Stimulated activated CD4-positive, alpha-beta T cell treated with anti-CD3 and anti-CD28 coated beads, Interleukin-12 subunit alpha, Interleukin-12 subunit beta, amount 100 ng/mL, for 48 hours (primary cell): ENCODE measurements around the gene P2RY11.

Experiments used
- DNase-seq, 3 donors: peaks; one replicate each; pipeline ENCODE4 v3.0.0-alpha.2; 2020; ENCODE audit warnings: low read depth in 2 of 3, low spot score in 1 of 3

P2RY11 gene

GRCh38 chr19:10138879-10139795, 27.6 kb downstream of the P2RY11 start:
- DNase-seq, result no peak

- no peak for DNase-seq
These were observed 28.5 kb downstream of the P2RY11 start for GRCh38 chr19:10139952-10140351.

GRCh38 chr19:10141479-10141878, 30.0 kb downstream of the P2RY11 start:
- DNase-seq, result no peak

GRCh38 chr19:10141973-10142372, 30.5 kb downstream of the P2RY11 start:
- DNase-seq, result no peak

- DNase-seq, result no peak
These were observed 31.3 kb downstream of the P2RY11 start for GRCh38 chr19:10142701-10143375.

GRCh38 chr19:10143681-10144080, 32.2 kb downstream of the P2RY11 start:
- DNase-seq, result no peak

GRCh38 chr19:10144361-10144760, 32.9 kb downstream of the P2RY11 start:
- no peak for DNase-seq

GRCh38 chr19:10145031-10145430, 33.5 kb downstream of the P2RY11 start:
- no peak for DNase-seq

GRCh38 chr19:10146142-10146541, 34.6 kb downstream of the P2RY11 start:
- no peak for DNase-seq

GRCh38 chr19:10149427-10149826, 37.9 kb downstream of the P2RY11 start:
- no peak for DNase-seq

- no peak for DNase-seq
These were observed 40.0 kb downstream of the P2RY11 start for GRCh38 chr19:10151521-10151920.

GRCh38 chr19:10152100-10152499, 40.6 kb downstream of the P2RY11 start:
- no peak for DNase-seq

- no peak for DNase-seq
These were observed 44.3 kb downstream of the P2RY11 start for GRCh38 chr19:10155839-10156238.

GRCh38 chr19:10158071-10158470, 46.6 kb downstream of the P2RY11 start:
- no peak for DNase-seq

GRCh38 chr19:10158485-10158884, 47.0 kb downstream of the P2RY11 start:
- no peak for DNase-seq

GRCh38 chr19:10159610-10160009, 48.1 kb downstream of the P2RY11 start:
- DNase-seq, result no peak

GRCh38 chr19:10163536-10163935, 52.0 kb downstream of the P2RY11 start:
- DNase-seq, result no peak
